Stimulated activated CD4-positive, alpha-beta T cell treated with anti-CD3 and anti-CD28 coated beads, Interleukin-15, amount 100 ng/mL, for 24 hours (primary cell): ENCODE results near the gene MAN1C1.
"Not testable (repeated sequence)": the region's sequence is repeated elsewhere in the genome, so short reads cannot be mapped to it uniquely, and the experiment has no call there.

Source experiments
- DNase-seq: peaks from one replicate; pipeline ENCODE4 v3.0.0-alpha.2; 2020

Gene MAN1C1

DNA sequence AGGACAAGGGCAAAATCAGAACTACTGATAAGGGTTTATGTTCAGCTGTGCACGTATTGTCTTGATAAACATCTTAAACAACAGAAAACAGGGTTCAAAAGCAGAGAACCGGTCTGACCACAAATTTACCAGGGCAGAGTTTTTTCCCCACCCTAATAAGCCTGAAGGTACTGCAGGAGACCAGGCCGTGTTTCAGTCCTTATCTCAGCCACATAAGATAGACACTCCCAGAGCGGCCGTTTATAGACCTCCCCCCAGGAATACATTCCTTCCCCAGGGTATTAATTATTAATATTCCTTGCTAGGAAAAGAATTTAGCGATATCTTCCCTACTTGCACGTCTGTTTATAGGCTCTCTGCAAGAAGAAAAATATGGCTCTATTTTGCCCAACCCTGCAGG is 19.6 kb downstream of the MAN1C1 start:
- DNase-seq, result not testable (repeated sequence)

DNA sequence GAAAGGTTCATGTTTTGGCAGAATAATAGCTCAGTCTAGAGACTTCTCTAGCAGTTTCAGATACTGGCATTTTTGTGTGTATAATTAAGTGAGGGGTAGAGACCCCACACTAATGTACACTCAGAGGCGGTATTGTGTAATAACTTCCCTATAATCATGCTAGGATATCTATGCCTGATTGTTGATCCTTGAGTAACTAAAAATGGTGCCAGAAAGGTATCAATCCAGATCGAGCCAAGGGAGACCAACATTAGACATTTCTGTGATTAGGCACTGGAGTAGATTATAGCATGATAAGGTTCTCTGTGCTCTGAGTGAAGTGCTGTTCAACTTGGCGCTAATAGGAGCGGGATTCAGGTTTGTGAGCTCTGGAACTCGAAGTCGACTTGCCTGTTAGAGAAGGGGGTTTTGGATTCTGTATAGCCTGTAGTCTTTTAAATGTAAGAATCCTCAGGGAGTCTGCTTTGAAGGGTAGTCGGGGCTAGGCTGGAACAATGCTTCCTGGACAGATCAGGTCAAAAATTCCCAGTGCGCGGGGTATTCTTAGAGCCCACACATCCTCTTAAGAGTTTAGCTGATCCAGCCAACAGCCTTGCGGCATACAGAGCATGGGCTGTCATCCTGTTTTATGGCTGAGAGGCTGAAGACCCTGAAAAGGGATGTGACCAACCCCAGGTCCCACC is 24.2 kb downstream of the MAN1C1 start:
- no peak for DNase-seq

DNA sequence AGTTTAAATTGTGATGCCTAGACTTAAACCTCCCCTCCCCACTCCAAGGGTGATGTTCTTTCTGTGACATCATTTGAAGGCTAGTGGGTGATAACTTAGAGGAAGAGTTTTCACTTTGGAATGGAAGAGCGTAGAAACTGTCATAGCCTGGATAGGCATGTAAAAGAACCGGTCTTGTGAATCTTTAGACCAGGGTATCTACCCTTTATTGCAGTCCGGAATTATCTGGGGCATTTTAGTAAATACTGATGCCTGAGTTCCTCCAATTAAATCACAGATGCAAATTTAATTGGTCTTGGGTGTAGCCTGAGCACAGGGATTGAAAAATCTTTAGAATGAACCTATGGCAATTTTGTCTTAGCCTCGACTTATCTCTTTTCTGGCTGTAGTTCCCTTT is 24.7 kb downstream of the MAN1C1 start:
- DNase-seq, result no peak

DNA sequence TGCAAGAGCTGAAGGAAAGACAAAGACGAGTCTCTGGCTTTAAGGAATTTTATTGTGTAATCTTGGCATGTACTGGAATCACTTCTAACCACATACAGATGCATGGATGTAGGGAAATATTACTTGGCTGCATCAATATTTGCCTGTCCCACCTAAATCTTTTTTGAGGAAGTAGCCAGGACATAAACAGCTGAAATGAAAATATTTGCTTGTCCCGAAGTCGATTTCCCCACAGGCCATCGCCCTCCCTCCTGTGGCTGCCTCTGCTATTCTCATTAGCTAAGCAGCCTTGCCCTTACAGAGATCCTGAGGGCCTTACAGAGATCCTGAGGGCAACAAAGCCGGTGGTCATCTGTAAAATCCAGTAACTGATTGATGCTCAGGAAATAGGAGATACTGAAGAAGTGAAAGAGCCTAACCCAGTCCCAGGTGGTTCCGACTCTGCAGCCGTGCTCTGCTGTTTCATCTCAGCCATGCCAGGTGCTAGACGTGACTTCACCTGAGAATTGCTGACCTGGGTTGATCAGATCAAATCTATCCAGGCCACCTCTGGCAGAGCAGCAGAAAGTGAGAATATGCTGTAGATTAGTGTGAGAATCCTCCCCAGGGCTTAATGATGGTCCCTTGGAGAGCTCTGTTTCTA is 25.5 kb downstream of the MAN1C1 start:
- DNase-seq, result peak; percentile 21

DNA sequence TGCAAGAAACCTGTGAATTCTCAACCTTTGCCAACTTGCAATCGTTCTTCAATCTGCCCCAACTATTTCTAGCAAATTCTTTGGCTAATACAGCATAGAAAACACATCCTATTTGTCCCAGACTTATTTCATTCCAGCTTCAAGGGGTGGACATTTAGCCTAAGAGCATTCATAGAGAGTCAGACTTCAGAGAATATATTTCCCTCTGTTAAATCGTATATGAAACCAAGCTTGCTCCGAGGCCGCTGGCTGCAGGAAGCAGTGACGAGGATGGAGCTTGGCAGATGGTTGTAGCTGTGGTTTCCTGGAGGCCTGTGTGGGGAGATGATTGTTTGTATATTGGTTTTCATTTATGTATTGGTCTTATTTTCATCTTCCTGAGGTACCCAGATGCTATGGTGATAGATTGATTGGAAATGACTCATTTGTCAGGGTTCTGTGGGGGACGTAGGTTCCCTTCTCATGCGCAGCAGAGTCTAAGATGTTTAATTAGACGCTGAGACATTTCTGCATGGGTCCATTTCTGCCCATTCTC is 26.1 kb downstream of the MAN1C1 start:
- DNase-seq, result peak; percentile 79

DNA sequence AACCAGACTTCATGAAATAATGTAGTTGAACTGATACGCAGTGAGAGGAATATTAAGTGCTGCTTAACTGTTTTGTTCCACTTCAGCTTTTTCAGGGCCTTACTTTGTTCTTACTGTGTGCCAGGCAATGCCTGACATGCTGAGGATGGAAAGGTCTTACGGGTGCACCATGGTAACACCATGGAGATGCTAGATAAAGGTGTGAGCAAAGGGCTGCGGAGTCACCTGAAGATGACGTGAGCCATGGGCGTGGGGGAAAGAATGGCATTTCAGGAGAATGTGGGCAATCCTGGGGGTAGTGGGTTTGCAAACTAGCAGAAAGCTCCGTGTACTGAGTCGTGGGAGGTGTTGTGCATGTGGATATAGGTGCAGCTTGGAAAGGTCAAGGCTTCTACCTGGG is 27.3 kb downstream of the MAN1C1 start:
- DNase-seq, result no peak

DNA sequence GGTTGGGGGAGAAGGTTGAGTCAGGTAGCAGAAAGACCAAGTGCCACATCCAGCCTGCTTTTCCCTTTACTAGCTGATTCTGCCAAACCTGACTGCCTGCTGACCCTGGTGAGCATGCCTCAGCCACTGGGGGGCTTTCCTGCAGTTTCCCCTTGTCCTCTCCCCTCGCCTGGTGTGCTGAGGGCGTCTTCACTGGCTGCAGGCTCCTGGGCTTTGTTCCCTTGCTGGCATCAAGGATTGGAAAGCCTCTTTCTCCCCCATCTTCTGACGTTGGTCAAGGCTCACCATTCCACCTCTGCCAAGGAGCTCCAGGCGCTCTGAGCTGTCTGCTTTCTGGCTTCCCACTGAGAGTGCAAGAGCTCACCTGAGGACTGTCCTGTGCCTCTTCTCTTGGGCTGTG is 28.4 kb downstream of the MAN1C1 start:
- DNase-seq, result no peak

DNA sequence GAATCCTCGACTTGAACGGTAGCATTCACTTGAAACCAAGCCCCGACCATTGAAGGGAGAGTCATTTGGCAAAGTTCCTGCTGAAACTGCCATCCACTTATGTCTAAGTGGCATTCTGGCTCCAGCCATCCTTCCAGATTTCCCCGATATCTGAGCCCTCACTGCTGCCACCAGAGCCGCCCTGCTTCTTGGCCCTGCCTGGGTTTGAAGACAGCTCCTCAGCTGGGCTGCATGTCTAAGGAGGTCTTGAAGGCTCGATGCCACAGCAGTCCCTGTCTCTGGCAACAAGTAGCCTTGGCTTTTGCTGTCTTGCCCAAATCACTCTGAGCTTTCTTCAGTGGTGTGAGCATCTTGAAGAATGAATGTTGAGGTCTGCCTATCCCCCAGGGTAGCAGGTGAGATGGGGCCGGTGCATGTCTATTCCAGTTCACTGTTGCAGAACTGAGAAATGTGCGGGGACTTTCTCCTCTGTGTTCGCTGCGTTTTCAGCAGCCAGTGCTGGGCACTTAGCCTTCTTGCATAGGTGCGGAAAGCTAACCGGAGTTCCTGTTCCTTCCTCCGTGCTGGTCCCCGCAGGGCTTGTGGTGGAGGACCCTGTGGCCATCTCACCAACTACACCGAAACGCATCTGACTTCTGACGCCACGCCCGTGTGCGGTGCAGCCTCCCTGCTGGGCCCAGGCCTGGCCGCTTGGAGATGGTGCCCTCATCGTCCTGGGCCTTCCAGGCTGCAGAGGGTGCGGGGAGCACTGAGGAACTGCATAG is 29.2 kb downstream of the MAN1C1 start:
- no peak for DNase-seq

DNA sequence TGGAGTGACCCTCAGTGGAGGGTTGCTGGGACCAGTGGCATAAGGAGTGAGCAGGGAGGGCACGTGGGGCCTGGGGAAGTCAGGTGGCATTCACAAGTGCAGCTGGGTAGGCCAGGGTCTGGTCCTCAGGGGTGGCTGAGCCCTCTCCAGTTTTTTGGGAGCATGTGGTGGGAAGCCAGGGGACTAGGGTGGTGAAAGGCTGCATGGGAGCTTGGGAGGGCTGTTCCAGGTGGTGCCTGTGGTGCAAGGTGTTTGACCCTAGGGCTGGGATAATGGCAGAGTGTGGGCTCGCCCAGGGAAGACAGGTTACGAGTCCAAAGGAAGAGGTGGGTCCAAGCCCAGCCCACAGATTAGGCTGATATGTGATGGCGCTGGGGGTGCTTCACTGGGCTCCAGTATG is 30.5 kb downstream of the MAN1C1 start:
- no peak for DNase-seq

DNA sequence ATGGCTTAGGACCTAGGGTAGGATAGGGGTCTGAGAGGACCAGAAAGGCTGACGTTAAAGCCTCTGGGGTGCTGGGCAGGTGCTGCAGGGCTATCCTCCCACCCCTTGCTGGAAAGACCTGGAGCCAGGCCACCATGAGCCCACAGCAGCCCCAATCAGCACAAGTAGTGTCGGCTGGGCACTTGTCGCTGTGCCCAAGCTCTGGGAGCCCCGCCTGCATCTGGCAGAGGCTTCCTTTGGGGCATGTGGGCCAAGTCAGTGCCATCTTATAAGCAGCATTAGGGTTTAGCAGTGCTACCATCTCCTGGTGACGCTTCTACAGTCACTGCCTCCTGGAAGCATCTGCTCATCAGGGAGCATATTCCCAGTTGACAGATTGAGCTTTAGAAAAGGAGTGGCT is 31.3 kb downstream of the MAN1C1 start:
- DNase-seq, result no peak

DNA sequence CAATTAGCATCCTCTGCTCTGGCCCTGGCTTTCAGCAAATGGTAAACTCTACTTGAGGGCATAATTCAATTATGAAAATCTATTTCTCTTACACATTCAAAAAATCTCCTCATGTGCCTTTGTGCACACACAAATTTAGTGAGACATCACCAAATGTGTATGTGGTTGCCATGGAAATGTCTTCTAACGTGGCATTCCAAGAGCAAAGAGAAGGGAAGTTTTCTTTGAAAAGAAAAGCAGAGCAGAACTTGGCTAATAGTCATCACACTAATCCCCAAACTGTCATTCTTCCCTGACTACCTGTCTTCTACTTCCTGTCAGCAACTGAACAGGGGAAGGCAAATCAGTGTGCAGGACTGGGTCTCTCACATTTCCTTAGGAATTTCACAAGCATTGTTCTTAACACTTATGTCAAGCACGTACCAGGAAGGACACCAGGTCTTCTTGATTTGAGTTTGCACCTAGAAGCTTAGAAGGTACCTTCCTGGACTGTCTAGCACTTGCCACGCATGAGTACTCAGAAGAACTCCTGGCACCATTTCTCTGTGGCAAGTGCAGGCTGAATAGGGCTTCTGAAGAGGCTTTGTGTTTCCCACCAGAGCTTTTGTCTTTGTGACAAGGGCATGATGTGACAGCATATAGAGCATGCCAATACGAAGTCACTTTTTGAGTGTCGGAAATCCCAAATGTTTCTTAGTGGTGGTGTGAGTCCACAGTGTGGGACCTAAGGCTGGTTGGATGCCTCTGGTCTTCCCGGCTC is 32.3 kb downstream of the MAN1C1 start:
- DNase-seq, result no peak

DNA sequence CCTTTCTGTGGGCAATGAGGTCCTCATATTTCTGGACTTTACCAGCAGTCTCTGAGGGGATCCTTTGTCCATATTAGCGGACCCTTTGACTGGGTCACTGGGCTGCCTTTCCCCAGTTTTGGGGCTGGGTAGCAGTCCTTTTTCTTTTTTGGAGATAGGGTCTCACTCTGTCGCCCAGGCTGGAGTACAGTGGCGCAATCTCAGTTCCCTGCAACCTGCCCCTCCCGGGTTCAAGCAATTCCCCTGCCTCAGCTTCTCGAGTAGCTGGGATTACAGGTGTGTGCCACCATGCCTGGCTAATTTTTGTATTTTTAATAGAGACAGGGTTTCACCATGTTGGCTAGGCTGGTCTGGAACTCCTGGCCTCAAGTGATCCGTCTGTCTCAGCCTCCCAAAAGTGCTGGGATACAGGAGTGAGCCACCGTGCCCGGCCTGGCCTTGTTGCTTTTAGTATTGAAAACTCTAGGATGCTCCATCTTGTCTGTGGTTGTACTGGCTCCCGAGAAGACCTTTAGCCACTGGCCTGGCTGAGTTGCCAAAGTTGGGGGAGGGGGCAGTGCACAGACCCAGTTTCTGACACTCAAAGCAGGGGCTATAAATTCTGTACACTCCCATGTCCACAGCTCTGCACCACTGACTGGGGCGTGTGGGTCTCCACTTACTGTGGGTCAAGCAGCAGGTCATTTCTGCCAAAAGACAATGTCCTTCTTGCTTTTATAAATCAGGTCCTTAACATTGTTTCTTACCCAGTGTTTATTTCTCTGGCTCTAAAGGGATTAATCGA is 33.1 kb downstream of the MAN1C1 start:
- DNase-seq, result no peak

DNA sequence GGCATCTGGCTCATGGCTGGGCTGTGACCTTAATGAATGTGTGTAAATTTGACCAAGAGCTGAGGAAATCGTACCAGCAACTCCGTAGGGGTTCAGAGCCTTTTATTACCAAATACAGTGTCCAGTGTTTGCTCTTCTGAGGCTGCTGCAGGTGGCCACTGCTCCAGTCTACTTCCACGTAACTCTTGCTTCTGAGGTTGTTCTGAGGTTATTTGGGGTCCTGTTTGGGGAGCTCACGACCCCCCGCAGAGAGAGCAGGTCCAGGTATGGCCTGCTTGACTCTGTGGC is 33.6 kb downstream of the MAN1C1 start:
- DNase-seq, result no peak

DNA sequence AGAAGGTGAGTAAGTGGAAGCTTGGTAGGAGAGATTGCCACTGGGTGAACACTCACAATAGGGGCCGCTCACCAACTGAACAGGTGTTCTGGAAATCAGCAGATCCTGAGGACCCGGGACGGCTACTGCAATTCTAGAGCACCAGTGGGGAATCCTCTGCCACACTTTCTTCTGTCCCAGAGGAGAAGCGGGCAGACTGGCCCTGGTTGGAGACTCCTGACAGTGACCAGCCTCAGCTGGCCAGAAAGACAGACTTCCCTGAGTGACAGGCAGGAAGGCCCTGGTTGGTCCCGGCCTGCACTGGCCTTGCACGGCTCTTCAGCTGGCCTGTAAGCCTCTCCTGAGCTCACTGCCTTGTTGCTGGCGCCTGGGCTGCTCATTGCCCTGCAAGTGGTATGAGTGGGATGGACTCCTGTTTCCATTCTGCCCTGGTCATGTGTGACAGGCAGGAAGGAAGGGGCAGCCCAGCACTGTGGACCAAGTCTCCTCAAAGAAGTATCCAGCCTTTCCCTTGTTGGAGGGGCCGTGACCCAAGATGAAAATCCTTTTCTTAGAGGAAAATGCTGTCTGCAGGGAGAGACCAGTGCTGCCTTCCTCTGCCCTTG is 34.5 kb downstream of the MAN1C1 start:
- DNase-seq, result no peak

DNA sequence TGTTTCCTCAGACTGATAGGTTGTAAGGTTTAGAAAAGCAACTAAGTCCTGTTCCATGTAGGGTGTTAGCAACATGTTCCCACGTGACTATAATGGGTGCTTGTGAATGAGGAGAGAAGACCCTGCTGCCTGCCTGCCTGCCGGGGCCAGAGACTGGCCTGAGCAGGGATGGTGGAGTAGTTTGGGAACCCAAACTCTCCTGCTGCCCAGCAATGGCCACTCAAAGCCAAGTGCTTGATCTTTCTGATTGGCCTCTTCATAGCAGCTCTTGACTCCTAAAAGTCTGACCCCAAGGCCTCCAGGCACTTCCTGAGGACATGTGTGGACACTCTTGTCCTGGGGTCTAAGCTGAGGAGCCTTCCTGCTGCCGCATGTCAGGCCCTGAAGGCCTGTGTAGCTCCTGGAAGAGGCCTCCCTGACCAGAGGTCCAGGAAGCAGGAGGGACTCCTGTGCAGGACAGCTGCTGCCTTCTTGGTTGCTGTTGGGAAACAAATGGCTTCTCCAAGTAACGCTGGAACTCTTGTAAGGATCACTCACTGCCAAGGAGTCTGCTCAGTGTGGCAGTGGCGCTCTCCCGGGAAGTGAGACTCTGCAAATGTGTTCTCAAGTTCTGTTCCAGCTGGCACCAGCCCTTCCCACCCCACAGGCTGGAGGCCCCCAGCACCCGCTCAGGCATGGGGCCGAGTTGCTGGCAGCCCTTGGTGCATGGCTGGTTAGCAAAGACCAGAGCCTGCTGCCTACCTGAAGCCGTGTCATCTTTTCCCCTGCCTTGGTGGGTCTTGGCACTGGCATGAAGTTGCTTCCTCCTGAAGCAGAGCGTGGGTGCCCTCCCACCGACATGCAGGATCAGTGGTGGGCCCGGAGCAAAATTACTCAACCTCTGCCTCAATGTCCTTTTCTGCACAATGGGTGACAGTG is 35.5 kb downstream of the MAN1C1 start:
- DNase-seq, result no peak

DNA sequence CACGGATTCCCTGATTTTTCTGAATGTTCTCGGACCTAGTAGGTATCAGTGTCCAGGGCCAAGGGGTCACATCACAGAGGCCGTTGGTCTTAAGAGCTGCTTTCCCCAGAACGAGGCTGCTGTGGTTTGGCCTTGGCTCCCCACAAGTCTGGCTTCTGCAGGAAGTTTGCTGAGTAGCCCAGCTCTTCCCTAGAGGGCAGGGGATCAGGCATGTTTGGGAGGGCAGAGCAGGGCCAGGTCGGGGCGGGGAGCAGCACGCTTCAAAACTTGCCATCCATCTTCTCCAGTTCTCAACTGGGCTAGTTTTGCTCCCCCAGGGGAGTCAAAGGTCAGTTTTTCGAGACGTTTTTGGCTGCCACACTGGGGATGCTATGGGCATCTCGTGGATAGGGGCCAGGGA is 37.0 kb downstream of the MAN1C1 start:
- DNase-seq, result no peak

DNA sequence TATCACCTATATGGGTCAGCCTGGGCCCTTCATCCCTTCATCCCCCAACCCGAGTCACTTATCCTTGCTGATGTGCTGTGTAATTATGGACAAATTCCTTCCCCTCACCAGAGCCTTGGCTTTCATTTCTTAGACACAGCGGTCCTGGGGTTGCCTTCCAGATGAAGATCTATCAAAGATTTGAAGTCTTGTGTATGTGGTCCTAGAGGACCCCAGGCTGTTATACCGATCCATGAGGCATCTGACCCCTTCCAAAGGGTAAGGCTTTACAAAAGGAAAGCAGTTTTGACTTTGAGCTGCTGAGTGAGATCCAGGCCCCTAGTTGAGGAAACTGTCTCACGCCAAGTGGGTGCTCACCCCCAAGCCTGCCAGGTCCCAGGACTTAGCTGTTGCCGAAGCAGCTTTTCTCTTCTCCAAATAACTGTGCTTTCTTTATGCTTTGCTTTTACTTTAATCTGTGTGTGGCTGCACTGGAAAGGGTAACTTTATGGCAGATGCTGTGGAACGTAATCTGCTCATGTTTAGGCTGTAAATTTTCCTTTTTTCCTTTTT is 37.6 kb downstream of the MAN1C1 start:
- DNase-seq, result no peak

DNA sequence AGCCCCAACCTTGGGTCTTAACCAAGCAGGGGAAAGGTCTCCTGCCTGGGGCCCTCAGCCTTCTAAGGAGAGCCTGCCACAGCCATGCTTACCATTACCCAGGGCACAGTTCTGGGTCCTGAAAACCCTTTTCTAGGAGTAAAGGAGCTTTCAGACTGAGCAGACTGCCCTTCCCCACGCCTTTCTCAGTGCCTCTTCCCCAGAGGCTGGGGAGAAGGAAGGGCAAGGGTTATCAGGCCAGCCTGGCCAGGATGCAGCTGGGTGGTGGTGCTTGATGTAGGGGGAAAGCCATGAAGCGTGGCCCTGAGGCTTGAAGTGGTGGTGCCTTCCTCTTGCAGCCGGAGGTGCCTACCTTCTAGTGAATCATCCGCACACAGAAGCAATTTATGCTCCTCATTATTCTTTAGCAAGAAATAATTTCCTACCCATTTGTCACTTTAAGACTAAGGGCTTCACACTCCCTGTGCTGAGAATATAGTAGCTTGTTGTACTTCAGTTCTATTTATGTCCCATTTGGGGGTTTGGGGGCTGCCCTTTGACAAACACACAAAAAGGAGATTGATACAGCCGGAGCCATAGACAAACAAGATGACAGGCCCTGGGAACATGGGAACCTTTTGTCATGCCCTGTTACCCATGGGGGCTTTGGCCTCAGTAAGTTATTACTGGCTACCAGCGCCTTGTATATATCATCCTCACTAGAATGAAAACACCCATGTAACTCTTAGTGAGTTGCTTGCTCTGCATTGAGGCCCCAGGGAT is 40.7 kb downstream of the MAN1C1 start:
- DNase-seq, result no peak

DNA sequence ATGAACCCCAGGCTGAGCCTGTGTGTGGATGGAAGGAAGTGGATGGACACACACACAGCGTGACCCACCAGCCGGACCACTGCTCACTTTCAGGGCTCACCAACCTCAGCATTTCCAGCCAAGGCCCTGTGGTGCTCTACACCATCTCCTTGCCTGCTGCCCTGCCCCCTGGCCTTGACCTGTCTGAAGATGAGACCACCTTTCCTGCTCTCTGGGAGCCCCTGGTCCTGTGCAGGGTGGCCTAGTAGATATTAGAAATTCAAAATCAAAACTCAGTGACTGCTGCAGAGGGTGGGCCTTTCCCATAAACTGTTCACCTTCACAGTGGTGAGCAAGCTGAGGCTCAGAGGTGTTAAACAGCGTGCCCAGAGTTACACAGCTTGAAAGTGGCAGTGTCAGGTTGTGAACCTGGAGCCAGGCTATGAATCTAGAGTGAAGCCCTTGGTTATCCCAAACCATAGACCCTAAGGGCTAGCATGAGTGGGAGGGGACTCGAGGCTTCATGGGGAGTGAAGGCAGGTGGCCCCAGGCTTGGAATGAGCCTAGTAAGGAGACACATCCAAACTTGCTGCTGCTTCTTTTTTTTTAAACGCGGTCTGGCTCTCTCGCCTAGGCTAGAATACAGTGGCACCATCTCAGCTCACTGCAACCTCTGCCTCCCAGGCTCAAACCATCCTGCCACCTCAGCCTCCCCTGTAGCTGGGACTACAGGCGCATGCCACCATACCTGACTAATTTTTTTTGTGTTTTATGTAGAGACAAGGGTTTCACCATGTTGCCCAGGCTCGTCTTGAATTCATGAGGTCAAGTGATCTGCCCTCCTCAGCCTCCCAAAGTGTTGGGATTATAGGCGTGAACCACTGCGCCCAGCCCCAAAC is 41.5 kb downstream of the MAN1C1 start:
- DNase-seq, result no peak
